ENCODE measurements around the gene UNC5CL. TPM values are rescaled to one million over a fixed set of nuclear protein-coding genes. Genes with fewer than 3 reads are reported as not detected.

Gene UNC5CL
- total RNA-seq, 1 experiment from 2014 or later: 4.5 TPM

GRCh38 chr6:41071923-41072835 lies 33.2 kb upstream of the UNC5CL start, which contains the start of gene OARD1 (continued):
- TF ChIP-seq HMGXB4 (CRISPR knock-in tag; IDR thresholded peaks at IDR 0.05): peak; percentile 8; the same call in 1 of the 2 replicates
- TF ChIP-seq ATF3 (CRISPR knock-in tag; conservative IDR thresholded peaks at IDR 0.05): no peak
- no peak for TF ChIP-seq ZNF425 (CRISPR knock-in tag; conservative IDR thresholded peaks at IDR 0.05)
- TF ChIP-seq ERG (CRISPR knock-in tag; IDR thresholded peaks at IDR 0.05): no peak
- TF ChIP-seq HMGA2 (CRISPR knock-in tag; IDR thresholded peaks at IDR 0.05): no peak
- TF ChIP-seq NR2C2 (CRISPR knock-in tag; IDR thresholded peaks at IDR 0.05): no peak
- 0 out of 2 replicates have a peak, but pooled peaks have one; percentile 28 for TF ChIP-seq ZMAT4 (CRISPR knock-in tag; IDR thresholded peaks at IDR 0.05)
- TF ChIP-seq RELA (CRISPR knock-in tag; IDR thresholded peaks at IDR 0.05; ENCODE audit: borderline replicate concordance): no peak

- Mint-ChIP-seq H3K27me3 (ENCODE audit: low read depth) (no peaks in the 10 kb centered on the region), H3K9me3 (no peaks in the 10 kb centered on the region), H3K27ac (peak overlapping the region; percentile 98), H3K4me3 (peak overlapping the region; percentile 94), H3K36me3 (peaks cover 29% of the 10 kb centered on the region), H3K4me1 (peaks cover 38% of the 10 kb centered on the region)
- DNase-seq (ENCODE audit: low spot score) (peak; percentile 72), ATAC-seq (no peak)
- POLR2A ChIA-PET: no interaction called here
- CTCF ChIA-PET: interaction anchor here (1.2 to 3.0 kb wide), 3 partner anchors 32 to 111 kb away, joined by 6 to 12 read pairs (median 6); partner anchors contain the start of gene UNC5CL
- TF ChIP-seq FOXP4 (CRISPR knock-in tag; IDR thresholded peaks at IDR 0.05) (0 out of 2 replicates have a peak, but pooled peaks have one; percentile 31), MYBL2 (CRISPR knock-in tag; IDR thresholded peaks at IDR 0.05) (no peak)
Observed at GRCh38 chr6:41071501-41071922, 32.5 kb upstream of the UNC5CL start.

- Mint-ChIP-seq H3K27ac (0 out of 2 replicates have a peak overlapping the region, but pooled peaks have one; percentile 58), H3K36me3 (peaks cover 44% of the 10 kb centered on the region), H3K27me3 (ENCODE audit: low read depth) (no peaks in the 10 kb centered on the region), H3K4me3 (no peak overlapping the region), H3K4me1 (peaks cover 15% of the 10 kb centered on the region), H3K9me3 (no peaks in the 10 kb centered on the region)
- ATAC-seq (no peak), DNase-seq (ENCODE audit: low spot score) (peak; percentile 66)
- CTCF ChIA-PET: interaction anchor here (1.0 kb wide), 1 partner anchor 69 kb away, joined by 4 read pairs; no protein-coding TSS in a partner anchor
- POLR2A ChIA-PET: no interaction called here
- no peak for TF ChIP-seq MAX (CRISPR knock-in tag; IDR thresholded peaks at IDR 0.05)
- no peak for TF ChIP-seq RORB (CRISPR knock-in tag; IDR thresholded peaks at IDR 0.05)
- TF ChIP-seq CTCF (IDR thresholded peaks at IDR 0.05): peak; percentile 81
- no peak for TF ChIP-seq ZNF232 (CRISPR knock-in tag; IDR thresholded peaks at IDR 0.05)
- TF ChIP-seq PRDM15 (CRISPR knock-in tag; IDR thresholded peaks at IDR 0.05): no peak
- TF ChIP-seq NFE2L1 (CRISPR knock-in tag; IDR thresholded peaks at IDR 0.05): no peak
- no peak for TF ChIP-seq ZMAT4 (CRISPR knock-in tag; IDR thresholded peaks at IDR 0.05)
Observed at GRCh38 chr6:41066867-41067304, 27.9 kb upstream of the UNC5CL start.

Data from WTC11 (cell line).